HG03097 (cell line): ENCODE data around the gene TBC1D16.
"Not testable (repeated sequence)": the region's sequence is repeated elsewhere in the genome, so short reads cannot be mapped to it uniquely, and the experiment has no call there.

ENCODE experiments used
- ATAC-seq: cut with Tn5 transposase; IDR thresholded peaks from one replicate; pipeline ENCODE4 v1.9.1; 2021; ENCODE audit not compliant: unreplicated experiment, low FRiP score

TBC1D16 gene

DNA sequence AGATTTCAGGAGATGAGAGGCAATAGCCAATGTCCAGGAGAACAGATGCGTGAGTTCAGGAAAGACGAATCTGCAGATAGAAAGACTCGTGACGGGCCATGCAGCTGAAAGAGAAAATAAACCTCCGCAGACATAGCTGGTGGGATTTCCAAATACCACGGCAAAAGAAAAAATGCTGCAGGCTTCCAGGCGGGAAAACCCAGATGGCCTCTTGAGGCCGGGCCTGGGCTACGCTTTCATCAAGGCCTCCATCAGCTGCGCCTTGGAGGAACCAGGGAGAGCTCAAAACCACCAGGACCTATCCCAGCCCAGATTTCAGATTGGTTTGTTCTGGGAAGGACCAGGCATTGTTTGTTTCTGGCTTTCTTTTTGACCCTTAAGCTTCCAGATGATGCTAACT, 17.4 kb upstream of the TBC1D16 start:
- no peak for ATAC-seq

- no peak for ATAC-seq
These were observed 16.0 kb upstream of the TBC1D16 start for GRCh38 chr17:80051681-80052080.

GRCh38 chr17:80050706-80051105, 15.0 kb upstream of the TBC1D16 start:
- ATAC-seq, result no peak

GRCh38 chr17:80049986-80050385, 14.3 kb upstream of the TBC1D16 start:
- ATAC-seq, result no peak

DNA sequence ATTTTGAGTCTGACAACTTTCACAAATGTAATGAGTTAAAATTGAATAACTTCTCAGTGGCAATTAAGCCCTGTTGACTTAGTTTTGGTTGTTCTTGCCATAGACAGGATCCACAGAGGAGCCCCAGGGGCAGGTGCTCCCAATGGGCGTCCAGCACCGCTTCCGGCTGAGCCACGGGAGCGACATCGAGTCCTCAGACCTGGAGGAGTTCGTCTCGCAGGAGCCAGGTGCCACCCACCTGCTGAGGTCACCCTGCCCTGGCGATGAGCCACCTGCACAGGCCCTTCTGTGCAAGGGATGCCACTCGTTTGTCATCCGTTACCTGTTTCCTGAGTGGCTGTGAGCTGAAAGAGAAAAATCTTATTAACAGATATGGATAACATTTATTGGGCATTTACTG, 11.5 kb upstream of the TBC1D16 start:
- no peak for ATAC-seq

DNA sequence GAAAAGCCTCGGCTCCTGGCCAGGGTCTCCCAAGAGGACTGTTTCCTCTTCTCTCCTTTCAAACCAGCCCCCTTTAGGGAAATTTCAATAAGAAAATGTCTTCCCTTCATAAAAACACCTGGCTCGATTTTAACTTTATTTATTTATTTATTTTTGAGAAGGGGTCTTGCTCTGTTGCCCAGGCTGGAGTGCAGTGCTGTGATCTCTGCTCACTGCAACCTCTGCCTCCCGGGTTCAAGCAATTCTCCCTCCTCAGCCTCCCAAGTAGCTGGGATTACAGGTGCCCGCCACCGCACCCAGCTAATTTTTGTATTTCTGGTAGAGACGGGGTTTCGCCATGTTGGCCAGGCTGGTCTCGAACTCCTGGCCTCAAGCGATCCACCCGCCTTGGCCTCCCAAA, 11.0 kb upstream of the TBC1D16 start:
- ATAC-seq, result not testable (repeated sequence)

GRCh38 chr17:80045703-80046102, 10.0 kb upstream of the TBC1D16 start:
- ATAC-seq, result no peak

- no peak for ATAC-seq
These were observed 8.3 kb upstream of the TBC1D16 start for GRCh38 chr17:80043963-80044362.

GRCh38 chr17:80036715-80037477, 1.2 kb upstream of the TBC1D16 start:
- ATAC-seq, result no peak

GRCh38 chr17:80035937-80036714, 454 bp upstream of the TBC1D16 start, which contains the start of gene CCDC40:
CCDC40 (plus strand) TSS chr17:80036642; CDS start chr17:80036663, 21 bp downstream.
- no peak for ATAC-seq

- no peak for ATAC-seq
These were observed 633 bp downstream of the TBC1D16 start for GRCh38 chr17:80034791-80035686.

DNA sequence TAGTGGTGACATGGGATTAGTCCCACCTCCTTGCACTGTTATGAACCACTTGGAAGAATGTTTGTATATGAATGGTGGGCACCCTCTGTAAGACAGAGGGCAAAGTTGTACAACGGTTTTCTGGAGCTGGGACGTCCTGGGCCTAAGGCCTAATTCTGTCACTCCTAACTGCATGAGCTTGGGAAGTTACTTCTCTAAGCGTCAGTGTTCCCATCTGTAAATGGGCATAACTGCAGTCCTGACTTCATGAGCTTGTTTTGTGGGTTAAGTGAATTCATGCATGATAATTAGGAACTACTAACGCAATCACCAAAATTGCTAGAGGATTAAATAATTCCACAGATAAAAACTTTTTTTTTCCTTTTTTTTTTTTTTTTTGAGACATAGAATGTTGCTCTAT, 1.8 kb downstream of the TBC1D16 start:
- no peak for ATAC-seq

GRCh38 chr17:80032614-80033171, 3.0 kb downstream of the TBC1D16 start:
- ATAC-seq, result no peak

GRCh38 chr17:80031691-80032430, 3.8 kb downstream of the TBC1D16 start:
- ATAC-seq, result no peak

GRCh38 chr17:80030730-80031410, 4.8 kb downstream of the TBC1D16 start:
- no peak for ATAC-seq

GRCh38 chr17:80029258-80029974, 6.3 kb downstream of the TBC1D16 start:
- ATAC-seq, result no peak

DNA sequence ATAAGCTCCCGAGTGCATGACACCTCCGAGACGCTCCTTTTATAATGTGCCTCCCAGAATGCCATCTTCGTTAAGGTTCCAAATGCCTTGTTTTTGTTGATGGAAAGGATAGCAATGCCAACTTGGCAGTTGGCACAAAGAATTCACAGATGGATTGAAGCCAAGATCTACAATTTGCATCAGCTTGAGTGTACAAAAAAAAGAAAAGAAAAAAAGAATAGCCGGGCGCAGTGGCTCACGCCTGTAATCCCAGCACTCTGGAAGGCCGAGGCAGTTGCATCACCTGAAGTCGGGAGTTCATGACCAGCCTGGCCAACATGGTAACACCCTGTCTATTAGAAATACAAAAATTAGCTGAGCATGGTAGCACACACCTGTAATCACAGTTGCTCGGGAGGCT, 7.6 kb downstream of the TBC1D16 start:
- ATAC-seq, result no peak

- no peak for ATAC-seq
These were observed 8.6 kb downstream of the TBC1D16 start for GRCh38 chr17:80027043-80027435.
